ENCODE results near the gene FHOD3.

FHOD3 gene

DNA sequence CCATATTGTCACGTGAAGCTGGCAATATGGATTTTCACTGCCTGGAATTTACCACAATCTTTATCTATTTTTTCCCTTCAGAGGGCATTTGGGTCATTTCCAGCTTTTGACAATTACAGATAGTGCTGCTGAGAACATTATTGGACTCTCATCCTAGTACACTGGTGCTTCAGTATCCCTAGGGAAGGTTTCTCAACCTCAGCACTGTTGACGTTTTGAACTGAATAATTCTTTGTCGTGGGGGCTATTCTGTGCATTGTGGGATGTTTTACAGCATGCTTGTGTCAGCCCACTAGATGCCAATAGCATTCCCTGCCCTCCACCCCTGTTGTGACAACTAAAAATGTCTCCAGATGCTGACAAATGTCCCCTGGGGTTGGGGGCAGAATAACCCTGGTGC lies 345.5 kb downstream of the FHOD3 start:
- no peak for DNase-seq (ENCODE audit: extremely low read depth in 1 of 2, low read depth in 1 of 2)

DNA sequence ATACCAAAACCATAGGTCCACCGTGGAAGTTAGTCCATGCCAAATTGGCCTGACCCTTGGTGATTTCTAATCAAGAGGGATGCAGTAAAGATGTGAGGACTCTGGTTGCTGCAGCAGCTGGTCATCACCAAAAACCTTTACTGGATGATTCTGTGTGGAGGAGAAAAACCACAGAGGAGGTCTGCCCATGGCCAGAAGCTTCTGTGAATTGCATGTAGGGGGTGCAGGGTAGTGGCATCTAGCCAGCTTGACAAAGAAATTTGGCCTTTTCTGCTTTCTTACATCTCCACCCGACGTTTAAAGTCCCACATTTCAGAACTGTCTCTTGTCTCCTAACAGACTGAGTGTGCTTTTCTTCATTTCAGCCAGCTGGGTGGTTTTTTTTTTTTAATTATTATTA lies 351.3 kb downstream of the FHOD3 start:
- no peak for DNase-seq (ENCODE audit: extremely low read depth in 1 of 2, low read depth in 1 of 2)

GRCh38 chr18:36649205-36649604 lies 351.7 kb downstream of the FHOD3 start:
- no peak for DNase-seq (ENCODE audit: extremely low read depth in 1 of 2, low read depth in 1 of 2)

- DNase-seq (ENCODE audit: extremely low read depth in 1 of 2, low read depth in 1 of 2), result no peak
These were observed 352.8 kb downstream of the FHOD3 start for GRCh38 chr18:36650266-36650665.

- no peak for DNase-seq (ENCODE audit: extremely low read depth in 1 of 2, low read depth in 1 of 2)
These were observed 353.4 kb downstream of the FHOD3 start for GRCh38 chr18:36650906-36651305.

- no peak for DNase-seq (ENCODE audit: extremely low read depth in 1 of 2, low read depth in 1 of 2)
These were observed 355.0 kb downstream of the FHOD3 start for GRCh38 chr18:36652503-36652902.

- DNase-seq (ENCODE audit: extremely low read depth in 1 of 2, low read depth in 1 of 2), result no peak
These were observed 355.8 kb downstream of the FHOD3 start for GRCh38 chr18:36653141-36653869.

GRCh38 chr18:36653870-36654269 lies 356.4 kb downstream of the FHOD3 start:
- DNase-seq (ENCODE audit: extremely low read depth in 1 of 2, low read depth in 1 of 2), result no peak

- DNase-seq (ENCODE audit: extremely low read depth in 1 of 2, low read depth in 1 of 2), result no peak
These were observed 357.6 kb downstream of the FHOD3 start for GRCh38 chr18:36655074-36655473.

DNA sequence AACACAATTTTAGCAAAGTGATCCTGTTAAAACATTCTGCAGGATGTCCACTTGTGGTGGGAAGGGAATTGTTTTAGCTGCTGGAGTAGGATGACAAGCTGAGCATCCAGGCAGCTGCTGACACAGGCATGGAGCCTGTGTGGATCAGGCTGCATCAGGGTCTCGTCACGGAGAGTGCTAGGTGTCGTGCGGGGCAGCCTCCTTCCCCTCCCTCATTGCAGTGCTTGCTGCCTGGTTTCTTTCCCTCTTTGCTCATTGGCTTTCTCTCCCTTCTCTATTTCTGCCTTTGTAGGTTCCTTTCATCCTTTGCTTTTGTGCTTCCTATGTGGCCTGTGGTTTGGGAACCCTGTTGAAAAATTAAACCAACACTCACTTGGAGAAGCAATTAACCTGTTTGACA lies 358.4 kb downstream of the FHOD3 start:
- DNase-seq (ENCODE audit: extremely low read depth in 1 of 2, low read depth in 1 of 2), result no peak

GRCh38 chr18:36658611-36659010 lies 361.1 kb downstream of the FHOD3 start:
- no peak for DNase-seq (ENCODE audit: extremely low read depth in 1 of 2, low read depth in 1 of 2)

DNA sequence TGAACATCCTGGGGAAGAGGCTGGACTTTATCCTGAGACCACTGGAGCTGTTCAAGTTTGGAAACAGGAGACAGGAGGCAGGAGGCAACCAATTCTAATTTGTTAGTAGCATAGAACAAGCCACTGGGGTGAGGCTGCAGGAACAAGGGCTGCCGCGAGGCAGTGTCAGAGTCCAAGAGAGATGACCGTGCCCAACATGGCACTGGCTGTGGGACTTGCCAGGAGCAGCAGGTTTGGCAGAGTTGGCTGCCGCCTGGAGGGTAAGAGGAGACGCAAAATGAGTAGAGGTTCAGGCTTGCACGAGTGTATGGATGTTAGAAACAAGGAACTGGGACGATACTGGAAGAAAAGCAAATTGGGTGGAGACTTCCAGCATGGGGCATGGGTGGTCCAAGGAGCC lies 362.8 kb downstream of the FHOD3 start:
- DNase-seq (ENCODE audit: extremely low read depth in 1 of 2, low read depth in 1 of 2), result no peak

DNA sequence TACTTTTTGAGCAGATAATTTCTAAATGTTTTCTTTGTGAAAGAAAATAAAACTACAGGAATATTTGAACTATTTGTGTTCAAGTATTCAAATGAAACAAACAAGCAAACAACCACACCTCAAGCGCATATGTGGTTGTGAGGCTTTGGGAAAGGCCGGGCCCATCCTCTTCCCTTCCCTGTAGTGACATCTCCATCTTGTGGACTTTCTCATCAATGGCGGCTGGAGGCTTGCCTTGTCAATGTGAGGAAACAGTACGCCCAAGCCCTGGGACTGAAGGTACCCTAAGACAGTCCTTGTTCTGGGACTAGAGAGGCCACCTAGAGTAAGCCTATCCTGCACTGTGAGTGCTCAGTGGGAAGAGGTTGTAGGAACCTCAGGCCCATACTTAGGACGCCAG lies 364.5 kb downstream of the FHOD3 start:
- no peak for DNase-seq (ENCODE audit: extremely low read depth in 1 of 2, low read depth in 1 of 2)

DNA sequence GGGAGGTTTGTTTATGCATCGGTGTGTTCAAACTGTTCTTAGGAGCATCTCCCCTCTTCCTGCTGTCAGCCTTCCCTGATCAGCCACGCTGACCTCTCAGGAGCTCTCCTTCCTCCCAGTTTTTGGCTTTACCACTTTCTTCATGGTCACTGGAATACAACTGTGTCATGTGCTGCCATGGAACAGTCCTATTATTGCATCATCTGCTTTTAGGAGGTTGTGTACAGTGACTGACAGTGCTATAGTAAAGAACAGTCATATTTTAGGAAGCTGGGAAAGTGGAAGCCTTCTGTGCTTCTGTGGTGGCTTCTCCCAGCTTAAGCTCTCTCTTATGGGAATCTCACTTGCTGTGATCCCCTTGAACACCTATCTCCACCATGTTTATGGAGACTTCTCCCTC lies 365.8 kb downstream of the FHOD3 start:
- no peak for DNase-seq (ENCODE audit: extremely low read depth in 1 of 2, low read depth in 1 of 2)

DNA sequence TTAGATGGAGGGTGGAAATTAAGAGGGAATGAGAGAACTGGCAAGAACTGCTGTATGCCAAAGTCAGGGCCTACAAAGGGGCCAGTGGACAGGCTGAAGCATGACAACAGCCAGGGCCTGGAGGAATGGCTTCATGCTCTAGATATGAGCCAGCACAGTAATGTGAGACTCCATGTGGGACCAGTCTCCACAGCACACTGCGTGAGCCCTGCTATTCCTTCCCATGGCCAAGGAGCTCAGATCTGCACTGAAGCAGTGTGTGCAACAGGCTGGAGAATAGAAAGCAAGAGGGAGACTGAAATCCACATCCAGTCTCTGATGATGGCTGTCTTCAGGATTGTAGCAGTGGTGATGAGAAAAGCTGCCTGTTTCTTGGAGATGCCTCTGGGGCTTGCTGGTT lies 368.4 kb downstream of the FHOD3 start:
- DNase-seq (ENCODE audit: extremely low read depth in 1 of 2, low read depth in 1 of 2), result no peak

DNA sequence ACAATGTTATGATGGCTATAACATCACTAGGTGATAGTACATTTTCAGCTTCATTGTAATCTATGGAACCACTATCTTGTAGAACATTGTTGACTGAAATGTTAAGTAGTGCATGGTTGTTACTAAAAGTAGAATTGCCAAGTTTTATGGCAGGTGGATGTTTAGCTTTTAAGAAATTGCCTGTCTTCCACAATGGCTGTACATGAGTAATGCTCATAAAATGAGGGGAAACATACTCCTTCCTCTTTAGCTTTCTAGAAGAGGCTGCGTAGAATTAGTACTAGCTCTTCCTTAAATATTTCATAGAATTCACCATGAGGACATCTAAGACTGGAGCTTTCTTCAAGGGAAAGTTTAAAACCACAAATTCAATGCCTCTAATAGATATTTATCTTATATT lies 370.3 kb downstream of the FHOD3 start:
- no peak for DNase-seq (ENCODE audit: extremely low read depth in 1 of 2, low read depth in 1 of 2)

DNA sequence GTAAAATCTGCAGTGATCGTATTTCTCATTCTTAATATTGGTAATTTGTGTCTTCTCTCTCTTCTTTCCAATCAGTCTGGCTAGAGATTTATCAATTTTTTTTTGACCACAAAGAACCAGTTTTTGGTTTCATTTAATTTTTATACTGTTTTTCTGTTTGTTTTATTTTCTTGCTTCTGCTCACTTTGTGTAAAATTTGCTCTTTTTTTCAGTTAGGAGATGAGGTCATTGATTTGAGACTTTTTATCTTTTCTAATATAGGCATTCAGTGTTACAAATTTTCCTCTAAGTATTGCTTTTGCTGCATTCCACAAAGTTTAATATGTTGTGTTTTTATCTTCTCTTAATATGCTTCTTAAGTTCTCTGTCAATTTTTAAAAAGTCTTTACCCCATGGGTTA lies 370.8 kb downstream of the FHOD3 start:
- DNase-seq (ENCODE audit: extremely low read depth in 1 of 2, low read depth in 1 of 2), result no peak

DNA sequence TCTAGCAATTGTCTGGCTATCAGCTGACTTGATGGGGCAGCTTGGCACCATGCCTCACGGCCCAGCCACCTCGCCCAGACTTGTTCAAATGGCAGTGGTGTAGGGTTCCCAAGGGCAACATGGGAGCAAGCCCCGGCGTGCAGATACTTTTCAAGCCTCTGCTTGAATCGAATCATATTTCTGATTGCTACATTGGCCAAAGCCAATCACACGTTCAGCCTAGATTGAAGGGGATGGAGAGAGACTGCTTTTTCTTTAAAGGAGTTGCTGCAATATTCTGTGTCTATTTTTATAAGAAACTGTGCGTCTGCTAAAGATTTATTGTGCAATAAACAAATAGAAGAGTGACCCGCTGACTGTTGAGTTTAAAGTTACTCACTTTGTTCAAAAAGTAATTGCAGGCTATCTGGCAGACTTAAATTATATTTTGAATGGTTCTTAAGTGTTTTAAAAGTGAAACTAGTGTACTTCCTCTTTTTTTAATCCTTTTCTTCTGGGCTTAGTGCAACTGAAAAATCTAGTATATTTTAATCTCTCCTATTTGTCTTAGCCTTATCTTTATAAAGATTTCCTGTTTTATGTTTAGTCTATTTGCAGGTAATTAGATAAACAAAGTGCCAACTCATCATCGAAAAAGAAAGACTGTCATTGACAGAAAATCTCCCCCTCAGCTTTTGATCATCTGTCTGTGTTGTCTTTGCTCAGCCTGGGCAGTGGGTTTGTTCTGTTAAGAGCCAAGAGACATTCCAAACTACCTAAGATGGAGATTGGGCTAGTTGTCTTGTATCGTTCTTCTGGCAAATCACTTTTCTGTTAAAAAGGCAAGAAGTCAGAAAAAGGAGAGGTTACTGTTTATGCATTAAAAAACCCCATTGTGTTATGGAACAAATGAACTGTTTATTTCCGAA lies 375.2 kb downstream of the FHOD3 start:
- no peak for DNase-seq (ENCODE audit: extremely low read depth in 1 of 2, low read depth in 1 of 2)

DNA sequence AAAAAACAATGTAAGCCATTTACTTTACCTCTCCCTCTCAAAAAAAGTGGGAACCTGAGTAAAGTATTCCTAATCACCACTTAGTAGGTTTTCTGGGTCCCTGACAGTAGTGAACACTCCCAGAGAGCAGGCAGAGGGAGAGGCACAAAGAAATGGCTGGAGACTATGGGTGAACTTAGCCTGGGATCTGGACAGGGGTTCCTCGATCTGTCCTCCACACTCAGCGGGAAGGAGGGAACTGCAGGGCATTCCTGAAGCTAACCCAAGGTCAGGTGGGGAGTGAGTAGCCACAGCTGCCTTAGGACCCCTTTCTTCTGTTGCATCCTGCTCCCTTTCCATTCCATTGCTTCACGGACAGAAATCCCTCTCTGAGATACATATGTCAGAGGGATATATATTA lies 375.9 kb downstream of the FHOD3 start:
- no peak for DNase-seq (ENCODE audit: extremely low read depth in 1 of 2, low read depth in 1 of 2)

GRCh38 chr18:36675076-36675475 lies 377.6 kb downstream of the FHOD3 start:
- DNase-seq (ENCODE audit: extremely low read depth in 1 of 2, low read depth in 1 of 2), result no peak

DNA sequence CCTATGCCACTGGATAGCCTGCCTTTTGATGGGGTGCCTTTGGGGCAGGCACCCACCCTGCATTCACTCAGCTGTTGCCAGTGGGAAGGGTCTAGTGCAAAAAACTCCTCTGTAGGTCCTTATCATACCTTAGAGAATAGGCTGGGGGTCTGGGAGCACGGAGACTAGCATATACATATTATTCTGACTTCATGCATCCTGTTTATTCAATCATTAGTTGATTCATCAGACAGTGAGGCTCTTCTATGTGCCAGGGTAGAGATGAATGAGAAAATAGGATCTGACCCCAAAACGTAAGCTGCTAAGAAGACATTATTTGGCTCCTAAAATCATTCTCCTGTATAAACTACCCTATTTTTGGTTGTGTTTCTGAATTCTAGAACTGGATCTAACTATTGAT lies 378.0 kb downstream of the FHOD3 start:
- DNase-seq (ENCODE audit: extremely low read depth in 1 of 2, low read depth in 1 of 2), result no peak

GRCh38 chr18:36676629-36677028 lies 379.1 kb downstream of the FHOD3 start:
- no peak for DNase-seq (ENCODE audit: extremely low read depth in 1 of 2, low read depth in 1 of 2)
